Neural cell (in vitro differentiated cells): ENCODE data around the gene PGM1. TPM values are rescaled to one million over a fixed set of nuclear protein-coding genes. Genes with fewer than 3 reads are reported as not detected.

Experiments used
- H2AFZ ChIP-seq: fragments of 200-600, 300-800 bp; sonication (generic), shearing (Covaris generic); 2 replicates; pipeline ENCODE4 v1.6.0; 2014; ENCODE audit warnings: low read depth, mild to moderate bottlenecking, antibody characterized with exemption, low read length, moderate library complexity
- H3F3A ChIP-seq: fragments of 200-600 bp; shearing (Covaris generic); 2 replicates; pipeline ENCODE4 v1.6.1; 2016; ENCODE audit warnings: mild to moderate bottlenecking, moderate library complexity, mixed read lengths, antibody characterized with exemption, low read length; ENCODE audit not compliant: insufficient read depth, poor library complexity, severe bottlenecking
- H3K27ac ChIP-seq: fragments of 200-600, 300-800 bp; sonication (generic), shearing (Covaris generic); 2 replicates; pipeline ENCODE4 v1.5.1; 2014; ENCODE audit warnings: mild to moderate bottlenecking, low read length, moderate library complexity
- H3K27me3 ChIP-seq: fragments of 300-800, 200-600 bp; sonication (generic), shearing (Covaris generic); 2 replicates; pipeline ENCODE4 v1.6.0; 2014; ENCODE audit warnings: mild to moderate bottlenecking, low read depth, low read length, moderate library complexity; ENCODE audit not compliant: insufficient read depth
- H3K36me3 ChIP-seq: fragments of 300-800, 200-600 bp; sonication (generic), shearing (Covaris generic); 2 replicates; pipeline ENCODE4 v1.5.1; 2014; ENCODE audit warnings: mild to moderate bottlenecking, antibody characterized with exemption, low read length, moderate library complexity; ENCODE audit not compliant: insufficient read depth
- H3K4me2 ChIP-seq: fragments of 300-800, 200-600 bp; sonication (generic), shearing (Covaris generic); 2 replicates; pipeline ENCODE4 v1.6.0; 2014; ENCODE audit warnings: mild to moderate bottlenecking, low read length
- H3K4me3 ChIP-seq: fragments of 300-800, 200-600 bp; sonication (generic), shearing (Covaris generic); 2 replicates; pipeline ENCODE4 v1.5.1; 2014; ENCODE audit warnings: mild to moderate bottlenecking, low read length, moderate library complexity
- H3K79me2 ChIP-seq: fragments of 200-600 bp; shearing (Covaris generic); replicated peaks from 2 replicates; pipeline ENCODE4 v1.6.0; 2014; ENCODE audit warnings: mild to moderate bottlenecking, low read length, moderate library complexity; ENCODE audit not compliant: insufficient read depth
- H3K9ac ChIP-seq: fragments of 300-800, 200-600 bp; sonication (generic), shearing (Covaris generic); 2 replicates; pipeline ENCODE4 v1.6.1; 2016; ENCODE audit warnings: mild to moderate bottlenecking, low read length, mixed read lengths
- H3K9me2 ChIP-seq: fragments of 200-600 bp; shearing (Covaris generic); 2 replicates; pipeline ENCODE4 v1.6.1; 2016; ENCODE audit warnings: mild to moderate bottlenecking, low read length, mixed read lengths; ENCODE audit not compliant: insufficient read depth
- H3K9me3 ChIP-seq: fragments of 200-600, 300-800 bp; sonication (generic), shearing (Covaris generic); 2 replicates; pipeline ENCODE4 v1.6.1; 2016; ENCODE audit warnings: mild to moderate bottlenecking, mixed run types, low read length, moderate library complexity, mixed read lengths
- H4K20me1 ChIP-seq: fragments of 200-600 bp; shearing (Covaris generic); 2 replicates; pipeline ENCODE4 v1.6.1; 2016; ENCODE audit warnings: mild to moderate bottlenecking, mixed run types; ENCODE audit not compliant: insufficient read depth
- CTCF ChIP-seq: fragments of 450-650 bp; IDR thresholded peaks from 2 replicates; pipeline ENCODE4 v1.5.1; 2014; ENCODE audit warnings: antibody characterized with exemption, mild to moderate bottlenecking, moderate library complexity; ENCODE audit not compliant: poor library complexity, severe bottlenecking
- EP300 ChIP-seq: fragments of 450-650 bp; conservative IDR thresholded peaks from 2 replicates; pipeline ENCODE4 v1.6.1; 2014; ENCODE audit warnings: antibody characterized with exemption, mild to moderate bottlenecking, moderate library complexity; ENCODE audit not compliant: poor library complexity, severe bottlenecking
- EZH2 ChIP-seq: fragments of 200-600, 300-800 bp; shearing (Covaris generic), sonication (generic); IDR thresholded peaks from 2 replicates; pipeline ENCODE4 v1.6.1; 2014; ENCODE audit warnings: antibody characterized with exemption, low read length, borderline replicate concordance, mild to moderate bottlenecking; ENCODE audit not compliant: insufficient read depth, poor library complexity, severe bottlenecking
- MXI1 ChIP-seq: fragments of 450-650 bp; conservative IDR thresholded peaks from 2 replicates; pipeline ENCODE4 v1.6.1; 2014; ENCODE audit warnings: antibody characterized with exemption, mild to moderate bottlenecking; ENCODE audit not compliant: poor library complexity, severe bottlenecking
- POLR2AphosphoS5 ChIP-seq: IDR thresholded peaks from 2 replicates; pipeline ENCODE4 v1.6.1; 2012
- RAD21 ChIP-seq: fragments of 450-650 bp; conservative IDR thresholded peaks from 2 replicates; pipeline ENCODE4 v1.6.1; 2014; ENCODE audit warnings: antibody characterized with exemption, mild to moderate bottlenecking, moderate library complexity
- REST ChIP-seq: IDR thresholded peaks from 2 replicates; pipeline ENCODE4 v1.6.1; 2012; ENCODE audit warnings: borderline replicate concordance
- SMC3 ChIP-seq: fragments of 450-650 bp; conservative IDR thresholded peaks from 2 replicates; pipeline ENCODE4 v1.6.1; 2014; ENCODE audit warnings: antibody characterized with exemption, mild to moderate bottlenecking, moderate library complexity; ENCODE audit not compliant: poor library complexity
- TAF1 ChIP-seq: IDR thresholded peaks from 2 replicates; pipeline ENCODE4 v1.6.1; 2012; ENCODE audit warnings: low read depth
- polyA plus RNA-seq: library from polyadenylated mRNA; depleted of rRNA; stranded (reverse); fragments of >200 nt; gene quantifications from 2 replicates; pipeline ENCODE4 v1.2.3, GENCODE V29; 2014

The PGM1 gene
- polyA plus RNA-seq, 1 donor from 2014 or later = 2.9 TPM

- no peak overlapping the region for H3K9ac ChIP-seq
- no peaks in the 10 kb centered on the region for H3K9me2 ChIP-seq
- no peak for TF ChIP-seq EP300
- TF ChIP-seq REST = no peak
- no peak for TF ChIP-seq RAD21
- no peak for TF ChIP-seq MXI1
- no peak overlapping the region for H3K4me3 ChIP-seq
- H3F3A ChIP-seq = no peaks in the 10 kb centered on the region
- no peaks in the 10 kb centered on the region for H3K27me3 ChIP-seq
- no peak overlapping the region for H3K27ac ChIP-seq
- no peak overlapping the region for H3K4me2 ChIP-seq
- H4K20me1 ChIP-seq = no peaks in the 10 kb centered on the region
- H3K79me2 ChIP-seq = no peaks in the 10 kb centered on the region
- no peak overlapping the region for H2AFZ ChIP-seq
- H3K36me3 ChIP-seq = no peaks in the 10 kb centered on the region
- H3K9me3 ChIP-seq = no peaks in the 10 kb centered on the region
Observed at GRCh38 chr1:63701187-63701586, 108.0 kb downstream of the PGM1 start.

GRCh38 chr1:63703701-63704107 lies 110.5 kb downstream of the PGM1 start:
- no peak for TF ChIP-seq POLR2AphosphoS5
- no peak for TF ChIP-seq SMC3
- no peak for TF ChIP-seq CTCF
- no peak for TF ChIP-seq EZH2
- TF ChIP-seq RAD21 = no peak
- no peak for TF ChIP-seq REST
- no peak for TF ChIP-seq TAF1
- TF ChIP-seq MXI1 = no peak
- no peak for TF ChIP-seq EP300
- Histone ChIP-seq H3K79me2 (no peaks in the 10 kb centered on the region), H3K36me3 (no peaks in the 10 kb centered on the region), H4K20me1 (no peaks in the 10 kb centered on the region), H2AFZ (no peak overlapping the region), H3F3A (no peaks in the 10 kb centered on the region), H3K9ac (no peak overlapping the region), H3K27me3 (no peaks in the 10 kb centered on the region), H3K4me2 (no peak overlapping the region), H3K27ac (no peak overlapping the region), H3K9me3 (no peaks in the 10 kb centered on the region), H3K9me2 (no peaks in the 10 kb centered on the region), H3K4me3 (no peak overlapping the region)
